H1 (cell line): ENCODE measurements around the gene ZNF398. TPM values are rescaled to one million over a fixed set of nuclear protein-coding genes. Genes with fewer than 3 reads are reported as not detected.

ENCODE experiments used
- CBX5 ChIP-seq: fragments of 300-800, 300-1000 bp; sonication (generic); IDR thresholded peaks from 2 replicates; pipeline ENCODE4 v1.7.1; 2016; ENCODE audit warnings: antibody characterized with exemption, low read length, low read depth
- CHD7 ChIP-seq: fragments of 300-600 bp; sonication (generic); IDR thresholded peaks from 2 replicates; pipeline ENCODE4 v1.7.1; 2012; ENCODE audit warnings: low read length, moderate library complexity, mild to moderate bottlenecking, inconsistent platforms; ENCODE audit not compliant: insufficient replicate concordance
- KDM1A ChIP-seq: fragments of 200-600, 300-600 bp; sonication (generic); IDR thresholded peaks from 2 replicates; pipeline ENCODE4 v1.7.1; 2016; ENCODE audit warnings: mild to moderate bottlenecking, low read length, borderline replicate concordance
- SIX5 ChIP-seq: IDR thresholded peaks from 2 replicates; pipeline ENCODE4 v1.6.1; 2011; ENCODE audit warnings: mild to moderate bottlenecking, low read depth, low read length
- SP2 ChIP-seq: IDR thresholded peaks from 2 replicates; pipeline ENCODE4 v1.6.1; 2012; ENCODE audit warnings: mild to moderate bottlenecking, low read length, inconsistent platforms
- TCF12 ChIP-seq: IDR thresholded peaks from 2 replicates; pipeline ENCODE4 v1.6.1; 2011; ENCODE audit warnings: low read depth, mild to moderate bottlenecking, low read length
- polyA plus RNA-seq, 7 experiments: library from polyadenylated mRNA; depleted of rRNA in 3 of 7; stranded (reverse) in 5 of 7; unstranded in 2 of 7; fragments of >200 nt in 5 of 7; fragments of 200-250 nt in 2 of 7; gene quantifications; 1 replicate in 5 of 7; 2 replicates in 1 of 7; 4 replicates in 1 of 7; pipeline versions ENCODE4 v1.2.1 to v1.2.3, GENCODE V29; 2011 to 2013; ENCODE audit warnings: missing spikeins in 2 of 7, mixed read lengths in 2 of 7
- total RNA-seq: library from RNA; stranded (reverse); fragmentation: NEBNext Ultra II Directional; extraction: Animal tissue kit (Norgen Biotek cat#: 25700); gene quantifications from 2 replicates; pipeline ENCODE4 v1.2.1, GENCODE V29; 2021

The ZNF398 gene
- total and polyA plus RNA-seq, 2 of the 8 experiments (the other 6 are each of a cell fraction or from before 2014, with no cell fraction given) = 52.7 to 63.5 TPM

DNA sequence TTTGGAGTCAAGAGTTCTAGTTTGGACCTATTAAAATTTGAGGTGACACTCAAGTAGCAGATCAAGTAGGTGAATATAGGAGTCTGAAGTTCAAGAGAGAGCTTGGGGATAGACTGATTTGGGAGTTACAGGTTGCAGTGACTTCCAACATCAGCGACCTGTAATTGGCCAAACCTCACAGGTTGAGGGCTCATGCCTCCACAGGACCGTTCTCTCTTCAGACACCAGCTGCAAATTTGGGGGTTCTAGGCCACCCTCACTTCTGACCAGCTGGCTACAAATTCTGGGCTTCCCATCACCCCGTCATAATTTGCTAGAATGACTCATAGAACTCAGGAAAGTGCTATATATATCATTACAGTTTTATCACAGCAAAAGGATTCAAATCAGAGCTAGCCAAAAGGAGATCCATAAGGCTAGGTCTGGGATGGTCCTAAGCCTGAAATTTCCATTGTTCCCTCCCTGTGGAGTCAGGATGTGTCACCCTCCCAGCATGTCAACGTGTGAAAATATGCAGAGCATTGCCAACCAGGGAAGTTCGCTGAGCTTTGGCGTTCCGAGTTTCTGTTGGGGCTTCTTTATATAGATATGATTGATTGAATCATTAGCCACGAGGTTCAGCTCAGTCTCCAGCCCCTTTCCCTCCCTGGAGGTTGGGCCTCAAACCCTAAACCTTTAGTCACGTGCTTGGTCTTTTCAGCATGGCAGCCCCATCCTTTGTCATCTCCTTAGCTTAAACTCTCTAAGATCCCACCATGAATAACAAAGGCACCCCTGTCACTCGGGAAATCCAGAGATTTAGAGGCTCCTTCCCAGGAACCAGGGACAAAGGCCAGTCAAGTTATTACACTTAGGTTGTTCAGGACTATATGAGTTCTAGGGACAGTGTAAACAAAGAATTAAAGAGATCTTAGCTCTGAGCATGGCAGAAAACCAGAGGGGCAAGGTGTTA lies 71.5 kb downstream of the ZNF398 start (continued):
- TF ChIP-seq SIX5 (no peak), SP2 (no peak), CHD7 (no peak), CBX5 (no peak), KDM1A (no peak), TCF12 (no peak)
